GM21528 (cell line): ENCODE results near the gene LPAR2.

Source experiments
- ATAC-seq: cut with Tn5 transposase; IDR thresholded peaks from one replicate; pipeline ENCODE4 v1.9.1; 2021; ENCODE audit warnings: mild to moderate bottlenecking, moderate library complexity; ENCODE audit not compliant: unreplicated experiment, low FRiP score

LPAR2 gene

DNA sequence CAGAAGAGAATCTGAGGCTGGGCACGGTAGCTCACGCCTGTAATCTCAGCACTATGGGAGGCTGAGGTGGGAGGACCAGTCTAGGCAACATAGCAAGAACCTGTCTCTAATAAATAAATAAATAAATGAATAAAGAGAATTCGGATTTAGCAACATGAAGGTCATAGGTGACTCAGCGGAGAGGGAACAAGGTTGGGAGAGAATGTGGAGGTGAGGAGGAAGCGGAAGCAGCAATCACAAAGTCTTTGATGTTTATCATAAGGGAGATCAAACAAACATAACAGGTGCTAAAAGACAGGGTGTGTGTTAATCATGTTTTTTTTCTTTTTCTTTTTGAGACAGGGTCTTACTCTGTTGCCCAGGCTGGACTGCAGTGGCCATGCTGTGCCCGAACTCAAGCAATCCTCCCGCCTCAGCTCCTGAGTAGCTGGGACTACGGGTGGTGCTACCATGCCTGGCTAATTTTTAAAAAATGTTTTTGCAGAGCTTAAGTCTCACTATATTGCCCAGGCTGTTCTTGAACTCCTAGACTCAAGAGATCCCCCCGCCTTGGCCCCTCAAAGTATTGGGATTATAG, 25.8 kb downstream of the LPAR2 start:
- ATAC-seq: no peak

DNA sequence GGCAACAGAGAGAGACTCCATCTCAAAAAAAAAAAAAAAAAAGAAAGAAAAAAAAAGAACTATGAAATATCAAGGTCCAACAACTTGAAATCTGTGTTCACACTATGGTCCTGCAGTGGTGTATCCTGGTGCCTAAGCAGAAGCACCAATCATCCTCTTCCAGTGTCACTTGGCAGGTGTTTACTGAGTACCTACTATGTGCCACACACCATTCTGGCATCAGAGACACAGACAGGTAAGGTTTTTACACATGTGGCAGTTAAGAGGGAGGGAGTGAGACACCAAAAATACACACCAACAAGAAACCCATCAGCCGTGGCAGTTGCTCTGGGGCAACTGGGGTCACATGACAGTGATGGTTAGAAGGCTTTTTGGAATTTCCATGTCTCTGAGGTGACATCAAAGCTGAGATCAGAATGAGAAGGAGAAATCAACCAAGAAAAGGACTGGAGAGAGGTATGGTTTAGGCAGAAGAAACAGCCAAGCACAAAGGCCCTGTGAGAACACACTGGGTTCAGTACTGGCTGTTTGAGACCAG, 27.2 kb downstream of the LPAR2 start:
- no peak for ATAC-seq

DNA sequence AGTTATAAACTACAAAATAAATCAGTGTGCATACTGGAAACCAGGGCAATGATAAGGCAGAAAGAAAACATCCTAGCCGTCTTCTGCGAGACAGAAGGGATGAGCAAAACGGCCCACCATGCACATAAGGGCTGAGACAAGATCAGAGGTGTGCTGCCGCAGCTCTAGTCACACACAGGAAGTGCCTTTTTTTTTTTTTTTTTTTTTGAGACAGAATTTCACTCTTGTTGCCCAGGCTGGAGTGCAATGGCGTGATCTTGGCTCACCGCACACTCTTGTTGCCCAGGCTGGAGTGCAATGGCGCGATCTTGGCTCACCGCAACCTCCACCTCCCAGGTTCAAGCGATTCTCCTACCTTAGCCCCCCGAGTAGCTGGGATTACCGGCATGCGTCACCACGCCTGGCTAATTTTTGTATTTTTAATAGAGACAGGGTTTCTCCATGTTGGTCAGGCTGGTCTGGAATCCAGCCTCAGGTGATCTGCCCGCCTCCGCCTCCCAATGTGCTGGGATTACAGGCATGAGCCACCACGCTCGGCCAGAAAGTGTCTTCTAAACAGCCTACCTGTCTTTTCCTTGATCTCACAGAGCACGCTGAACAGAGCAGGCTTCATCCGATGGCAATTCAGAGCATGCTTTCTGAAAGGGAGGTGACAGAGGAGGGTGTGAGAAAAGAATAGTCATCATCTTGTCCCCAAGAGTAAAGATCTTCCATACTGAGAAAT, 29.1 kb downstream of the LPAR2 start:
- peak; percentile 24 for ATAC-seq

DNA sequence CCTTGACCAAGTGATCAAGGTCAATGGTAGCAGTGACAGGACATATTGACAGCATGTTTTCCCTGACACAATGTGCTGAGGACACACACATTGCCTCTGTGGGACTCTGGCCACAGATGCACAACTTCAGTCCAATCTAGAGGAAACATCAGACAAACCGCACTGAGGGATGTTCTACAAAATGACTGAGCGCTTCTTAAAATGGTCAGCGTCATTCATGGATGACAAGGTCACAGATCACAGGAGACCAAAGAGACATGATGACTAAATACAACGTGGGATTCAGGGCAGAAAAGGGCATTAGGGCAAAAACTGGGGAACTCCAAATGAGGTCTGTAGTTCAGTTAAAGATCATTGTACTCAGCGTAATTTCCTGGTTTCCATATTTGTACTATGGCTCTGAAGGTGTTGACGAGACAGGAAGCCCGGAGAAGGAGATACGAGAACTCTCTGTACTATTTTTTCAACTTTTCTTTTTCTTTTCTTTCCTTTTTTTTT, 30.2 kb downstream of the LPAR2 start:
- ATAC-seq: peak; percentile 48

DNA sequence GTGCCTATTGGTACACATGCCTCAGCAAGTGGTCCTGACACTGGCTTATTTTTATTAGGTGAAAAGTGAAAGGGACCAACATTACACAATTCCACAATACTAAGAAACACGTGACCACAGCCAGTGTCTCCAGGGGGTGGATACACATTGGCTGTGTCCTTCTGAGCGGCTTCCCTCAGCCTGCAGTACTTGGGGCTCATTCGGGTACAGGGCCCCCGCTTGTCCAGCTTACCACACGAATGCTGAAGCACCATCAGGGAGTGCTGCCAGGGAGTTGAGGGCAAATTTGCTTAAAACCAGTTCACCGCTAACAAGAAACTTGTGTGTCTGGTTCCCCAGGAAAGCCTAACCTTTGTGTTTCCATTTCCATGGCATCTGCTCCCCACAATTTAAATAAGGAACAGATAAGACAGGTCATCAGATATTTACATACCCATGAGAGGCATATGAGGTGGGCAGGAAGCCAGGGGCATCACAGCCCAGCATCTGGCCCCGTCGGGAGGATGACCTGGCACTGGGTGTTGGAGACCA, 32.8 kb downstream of the LPAR2 start:
- ATAC-seq: no peak

DNA sequence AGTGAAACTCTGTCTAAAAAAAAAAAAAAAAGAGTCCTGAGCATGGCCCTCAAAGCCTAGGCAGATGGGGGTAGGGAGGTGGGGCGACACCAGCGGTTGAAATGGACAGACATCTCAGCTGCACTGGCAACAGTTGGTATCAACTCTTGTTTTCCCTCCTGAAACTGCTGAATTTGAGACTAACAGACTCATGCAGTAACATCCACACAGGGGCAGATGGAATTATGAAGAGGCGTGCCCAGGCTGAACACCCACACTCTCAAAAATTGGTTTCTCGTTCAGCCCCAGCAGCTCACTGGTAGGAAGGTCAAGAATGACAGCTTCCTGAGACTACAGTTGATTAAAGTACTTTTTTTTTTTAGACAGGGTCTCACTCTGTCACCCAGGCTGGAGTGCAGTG, 33.6 kb downstream of the LPAR2 start:
- ATAC-seq: no peak

DNA sequence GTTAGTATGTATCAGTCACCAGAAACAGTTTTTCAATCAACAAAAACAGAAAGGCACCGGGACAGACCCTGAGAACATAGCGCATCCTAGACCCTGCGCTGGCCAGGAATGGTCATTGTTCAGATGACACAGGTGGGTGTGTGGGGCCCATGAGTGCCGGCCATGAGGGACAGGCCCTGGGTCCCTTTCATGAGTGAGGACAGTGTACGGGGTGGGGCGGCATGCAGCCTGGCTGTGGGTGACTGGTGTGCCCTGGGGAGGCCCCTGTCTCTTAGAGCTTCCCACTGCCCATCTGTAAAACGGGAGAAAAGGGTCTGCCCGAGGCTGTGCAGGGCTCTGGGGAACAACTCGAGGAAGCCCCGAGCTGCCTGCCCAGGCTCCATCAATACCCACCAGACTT, 35.3 kb downstream of the LPAR2 start:
- no peak for ATAC-seq

DNA sequence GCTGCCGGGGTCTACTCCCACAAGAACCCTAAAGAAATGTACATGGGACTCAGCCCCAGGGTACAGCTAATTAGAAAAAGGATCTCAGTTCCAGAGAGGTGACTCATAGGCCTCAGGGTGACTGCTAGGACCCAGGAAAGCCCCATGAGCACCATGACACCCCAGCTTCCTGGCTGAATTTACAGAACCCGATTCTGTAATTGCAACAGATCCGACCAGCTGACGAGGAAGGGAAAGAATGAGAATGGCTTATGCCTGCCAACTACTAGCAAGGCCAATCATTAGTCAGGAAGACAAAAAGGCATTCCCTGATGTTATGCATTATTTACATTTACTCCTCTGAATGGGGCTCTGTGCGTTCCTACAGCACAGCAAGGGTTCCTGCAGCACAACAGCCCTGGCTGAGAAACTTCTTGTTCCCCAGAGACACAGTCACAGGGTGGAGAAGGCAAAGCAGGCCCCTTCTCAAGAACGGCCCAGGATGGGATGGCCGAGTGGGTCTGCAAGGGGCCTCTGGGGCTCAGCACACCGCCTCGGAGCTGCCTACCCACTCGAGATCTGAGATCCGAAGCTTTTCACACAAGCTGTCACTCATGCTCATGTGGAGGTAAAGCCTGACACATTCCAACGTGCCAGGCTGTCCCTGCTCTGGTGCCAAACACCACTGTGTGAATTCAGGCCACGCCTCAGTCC, 36.7 kb downstream of the LPAR2 start:
- no peak for ATAC-seq

DNA sequence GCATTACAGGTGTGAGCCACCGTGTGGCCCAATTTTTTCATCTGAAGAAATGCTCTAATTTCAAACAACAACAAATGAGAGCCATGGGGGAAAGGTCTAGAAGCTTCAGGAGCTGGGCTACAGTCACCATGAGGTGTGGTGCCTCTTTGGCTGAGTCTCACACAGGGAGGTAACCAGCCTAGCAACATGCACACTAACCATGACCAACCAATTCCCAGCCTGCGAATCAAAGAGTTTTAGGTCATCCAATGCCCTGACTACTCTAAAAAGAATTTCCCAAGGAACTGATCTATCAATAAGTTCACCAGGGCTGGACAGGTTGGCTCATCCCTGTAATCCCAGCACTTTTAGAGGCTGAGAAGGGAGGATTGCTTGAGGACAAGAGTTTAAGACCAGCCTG, 39.5 kb downstream of the LPAR2 start:
- no peak for ATAC-seq

DNA sequence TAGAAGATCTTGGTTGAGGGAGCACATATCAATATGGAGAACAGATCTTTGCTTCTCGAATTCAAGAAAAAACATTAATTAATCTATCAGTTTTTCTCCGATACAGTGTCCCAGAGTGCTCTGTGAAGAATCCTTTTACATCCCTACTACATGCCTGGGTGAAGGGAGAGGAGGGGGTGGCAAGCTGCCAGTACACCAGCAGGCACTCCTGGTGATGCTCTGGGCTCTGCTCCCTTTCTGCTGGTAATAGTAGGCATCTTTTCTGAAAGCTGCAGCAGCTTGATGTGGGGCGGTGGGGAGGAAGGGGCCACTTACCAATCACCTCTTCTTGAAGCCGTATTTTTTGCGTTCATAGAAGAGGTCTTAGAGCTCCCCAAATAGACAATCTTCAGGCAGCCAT, 40.2 kb downstream of the LPAR2 start:
- no peak for ATAC-seq

DNA sequence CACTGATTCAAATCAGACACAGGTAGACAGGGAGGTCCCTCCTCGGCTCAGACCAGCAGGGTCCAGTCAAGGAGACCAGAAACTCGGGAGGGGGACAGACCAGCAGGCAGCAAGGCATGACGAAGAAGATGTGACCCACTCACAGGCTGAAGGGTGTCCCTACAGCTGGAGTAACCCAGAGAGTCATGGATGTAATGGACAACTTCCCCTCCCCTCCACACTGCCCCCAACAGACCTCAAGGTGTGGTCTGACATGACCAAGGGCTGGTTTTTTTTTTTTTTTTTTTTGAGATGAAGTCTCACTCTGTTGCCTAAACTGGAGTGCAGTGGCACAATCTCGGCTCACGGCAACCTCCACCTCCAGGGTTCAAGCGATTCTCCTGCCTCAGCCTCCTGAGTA, 43.7 kb downstream of the LPAR2 start:
- ATAC-seq: no peak

DNA sequence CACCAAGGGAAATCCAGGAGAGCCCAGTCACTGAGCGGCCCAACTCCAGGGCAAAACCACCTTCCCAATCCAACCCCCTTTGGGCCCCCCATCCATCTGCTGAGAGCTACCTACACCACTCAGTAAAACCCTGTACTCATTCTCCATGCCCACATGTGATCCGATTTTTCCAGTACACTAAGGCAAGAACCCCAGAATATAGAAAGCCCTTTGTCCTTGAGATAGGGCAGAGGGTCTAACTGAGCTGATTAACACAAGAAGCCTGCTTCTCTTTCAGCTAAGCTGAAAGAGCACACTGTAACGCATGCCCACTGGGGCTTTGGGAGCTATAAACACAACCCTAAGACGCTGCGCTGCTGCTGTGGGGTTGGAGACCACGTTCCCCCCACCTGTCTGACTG, 45.5 kb downstream of the LPAR2 start:
- no peak for ATAC-seq

DNA sequence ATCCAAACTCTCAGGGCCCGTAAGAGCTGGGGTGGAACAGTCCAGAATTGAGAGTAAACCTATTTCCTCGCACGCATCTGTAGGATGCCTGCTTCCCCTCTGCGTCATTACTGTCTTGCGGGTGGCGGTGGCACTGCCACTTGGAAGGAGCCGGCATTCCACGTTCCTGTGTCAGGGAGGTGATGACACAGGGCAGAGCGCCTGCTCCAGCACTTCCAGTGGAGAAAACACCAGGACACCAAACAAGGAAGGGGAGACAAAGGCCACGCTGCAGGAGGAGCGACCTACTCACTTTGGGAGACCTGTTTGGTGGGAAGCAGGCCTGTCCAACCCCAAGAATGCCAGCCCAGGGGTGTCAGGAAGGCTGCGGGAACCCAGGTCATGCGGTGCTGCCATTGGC, 46.6 kb downstream of the LPAR2 start:
- ATAC-seq: no peak

DNA sequence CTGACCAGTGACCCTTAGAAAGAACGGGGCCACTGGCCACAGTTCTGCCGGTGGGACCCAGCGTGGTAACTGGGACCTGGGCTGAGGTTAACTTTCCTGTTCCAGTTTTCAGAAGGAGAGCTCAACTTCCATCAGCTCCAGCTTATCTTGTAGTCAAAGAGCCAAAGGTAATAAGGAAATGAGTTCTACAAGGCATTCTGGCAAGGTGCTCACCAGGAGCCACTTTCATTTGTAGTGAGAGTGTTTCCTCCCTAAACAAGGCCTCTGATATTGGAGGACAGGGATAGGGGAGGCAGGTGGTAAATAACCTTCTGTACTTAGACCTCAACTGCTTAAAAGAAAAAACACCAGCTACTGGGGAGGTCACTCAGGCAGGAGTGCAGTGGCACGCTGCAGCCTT, 47.6 kb downstream of the LPAR2 start:
- ATAC-seq: no peak

DNA sequence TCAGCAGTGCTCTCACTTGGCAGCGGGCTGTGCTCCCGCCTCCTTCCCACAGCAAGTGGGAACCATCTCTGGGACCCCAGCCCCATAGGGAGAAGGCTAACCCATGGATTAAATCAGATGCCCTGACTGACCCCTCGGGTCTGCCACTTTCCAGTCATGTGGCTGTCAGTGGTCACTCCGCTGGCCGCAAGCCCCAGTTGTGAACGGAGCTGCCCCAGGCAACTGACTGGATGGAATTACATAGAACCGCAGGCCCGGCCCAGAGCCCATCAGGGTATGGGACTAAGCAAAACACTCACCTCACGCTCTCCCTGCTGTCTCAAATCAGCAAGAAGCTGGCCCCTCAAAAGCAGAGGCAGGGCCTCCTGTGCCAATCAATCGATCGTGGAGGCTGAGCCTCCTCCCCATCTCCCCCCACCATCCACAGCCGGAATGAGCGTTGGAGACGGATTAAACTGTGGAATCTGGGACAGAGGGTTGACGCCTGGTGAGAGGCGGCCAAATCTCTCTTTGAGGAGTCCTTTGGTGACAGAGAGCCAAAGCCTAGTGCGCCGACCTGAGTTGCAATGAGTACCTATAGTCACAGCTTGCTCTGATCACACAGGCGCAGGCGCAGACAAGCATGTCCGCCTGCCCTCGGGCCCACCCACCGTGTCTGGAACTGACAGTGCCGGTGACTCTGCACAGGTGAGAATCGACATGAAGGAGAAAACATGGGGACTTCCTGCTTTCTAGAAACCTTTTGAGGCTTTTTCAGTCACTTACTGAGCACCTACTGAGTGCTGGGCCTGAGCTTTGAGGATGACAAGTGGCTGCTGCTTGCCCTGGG, 48.3 kb downstream of the LPAR2 start:
- no peak for ATAC-seq

DNA sequence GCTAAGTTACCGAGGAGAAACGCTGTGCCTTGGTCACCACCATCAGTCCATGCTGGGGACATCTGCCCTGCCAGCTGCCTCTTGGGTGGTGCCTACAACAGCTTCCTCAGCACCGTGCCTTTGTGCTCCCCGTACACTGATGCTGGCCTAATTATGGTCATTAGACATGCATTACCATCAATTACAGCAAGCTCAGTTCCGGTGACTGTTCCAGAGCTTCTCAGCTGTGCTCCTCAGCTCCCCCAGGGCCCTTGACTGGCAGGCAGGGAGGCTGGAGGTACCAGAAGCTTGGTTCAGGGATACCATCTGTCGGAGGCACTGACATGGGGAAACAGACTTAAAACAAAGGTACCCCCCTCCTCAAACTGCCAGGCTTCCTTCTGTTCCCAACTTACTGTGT, 49.8 kb downstream of the LPAR2 start:
- no peak for ATAC-seq

DNA sequence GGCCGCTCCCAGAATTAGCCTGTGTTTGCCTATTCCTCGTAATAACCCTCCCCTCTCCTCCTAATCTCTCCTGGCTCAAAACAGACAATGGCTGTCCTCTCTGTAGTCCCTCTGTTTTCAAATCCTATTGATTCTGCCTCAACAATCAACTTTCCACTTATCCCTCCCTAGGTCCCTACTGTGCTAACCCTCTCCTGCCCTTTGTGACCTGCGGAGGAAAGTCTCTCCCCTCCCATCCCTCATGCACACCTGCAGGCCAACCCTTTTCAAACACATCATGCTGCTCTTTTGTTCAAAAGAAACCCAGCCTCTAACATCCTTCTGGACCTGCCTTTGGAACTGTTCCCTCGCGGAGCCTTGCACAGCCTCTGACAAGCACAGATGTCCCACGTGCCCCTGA, 52.6 kb downstream of the LPAR2 start:
- no peak for ATAC-seq
